H9 (cell line): ENCODE results near the gene SIGLEC1. TPM values are rescaled to one million over a fixed set of nuclear protein-coding genes. Genes with fewer than 3 reads are reported as not detected.
A peak's percentile ranks its signal among the peaks of the same experiment; 100 is the strongest.

ENCODE experiments used
- DNase-seq: peaks from one replicate; pipeline ENCODE4 v3.0.0-alpha.2; 2017
- H2AFZ ChIP-seq: one replicate; pipeline ENCODE4 v1.6.1; 2013; ENCODE audit warnings: mild to moderate bottlenecking, low read length, control low read depth, moderate library complexity
- H2AK5ac ChIP-seq: 2 replicates; pipeline ENCODE4 v1.6.1; 2013; ENCODE audit warnings: low read length, control low read depth, mixed read lengths; ENCODE audit not compliant: insufficient read length
- H2BK120ac ChIP-seq: one replicate; pipeline ENCODE4 v1.6.1; 2013; ENCODE audit warnings: low read depth, mild to moderate bottlenecking, low read length, control low read depth, inconsistent platforms; ENCODE audit not compliant: poor library complexity, severe bottlenecking
- H2BK12ac ChIP-seq: 2 replicates; pipeline ENCODE4 v1.6.1; 2013; ENCODE audit warnings: low read length, control low read depth, mixed read lengths, low read depth; ENCODE audit not compliant: insufficient read length
- H2BK15ac ChIP-seq: 2 replicates; pipeline ENCODE4 v1.6.1; 2013; ENCODE audit warnings: low read depth, low read length, control low read depth
- H2BK20ac ChIP-seq: one replicate; pipeline ENCODE4 v1.6.1; 2013; ENCODE audit warnings: low read depth, mild to moderate bottlenecking, low read length, control low read depth, inconsistent platforms; ENCODE audit not compliant: poor library complexity, severe bottlenecking
- H2BK5ac ChIP-seq: 2 replicates; pipeline ENCODE4 v1.6.1; 2013; ENCODE audit warnings: low read length, control low read depth, mixed read lengths; ENCODE audit not compliant: insufficient read length
- H3K14ac ChIP-seq: 2 replicates; pipeline ENCODE4 v1.6.1; 2013; ENCODE audit warnings: low read length, control low read depth; ENCODE audit not compliant: insufficient read depth
- H3K18ac ChIP-seq: 2 replicates; pipeline ENCODE4 v1.6.1; 2013; ENCODE audit warnings: low read depth, mild to moderate bottlenecking, mixed read lengths, low read length, control low read depth; ENCODE audit not compliant: insufficient read length
- H3K23ac ChIP-seq: 2 replicates; pipeline ENCODE4 v1.6.1; 2013; ENCODE audit warnings: low read length, control low read depth, mixed read lengths, low read depth; ENCODE audit not compliant: insufficient read length
- H3K23me2 ChIP-seq: 2 replicates; pipeline ENCODE4 v1.6.1; 2013; ENCODE audit warnings: low read depth, mild to moderate bottlenecking, mixed read lengths, low read length, control low read depth; ENCODE audit not compliant: insufficient read length, poor library complexity, severe bottlenecking
- H3K27ac ChIP-seq: 2 replicates; pipeline ENCODE4 v1.5.1; 2013; ENCODE audit warnings: low read length, control low read depth, mixed read lengths, low read depth; ENCODE audit not compliant: insufficient read length
- H3K27me3 ChIP-seq: 2 replicates; pipeline ENCODE4 v1.6.1; 2013; ENCODE audit warnings: low read length, control low read depth, inconsistent platforms; ENCODE audit not compliant: insufficient read depth
- H3K4ac ChIP-seq: 2 replicates; pipeline ENCODE4 v1.6.1; 2013; ENCODE audit warnings: low read depth, mild to moderate bottlenecking, control low read depth, inconsistent platforms, low read length, moderate library complexity
- H3K4me1 ChIP-seq: 2 replicates; pipeline ENCODE4 v1.6.1; 2013; ENCODE audit warnings: low read length, control low read depth, inconsistent platforms; ENCODE audit not compliant: insufficient read depth
- H3K4me2 ChIP-seq: 2 replicates; pipeline ENCODE4 v1.6.1; 2013; ENCODE audit warnings: low read length, control low read depth, mixed read lengths; ENCODE audit not compliant: insufficient read length, insufficient read depth
- H3K56ac ChIP-seq: 2 replicates; pipeline ENCODE4 v1.6.1; 2013; ENCODE audit warnings: low read depth, mild to moderate bottlenecking, mixed read lengths, low read length, control low read depth; ENCODE audit not compliant: insufficient read length
- H3K79me1 ChIP-seq: 2 replicates; pipeline ENCODE4 v1.6.1; 2013; ENCODE audit warnings: low read depth, mild to moderate bottlenecking, moderate library complexity, low read length, control low read depth, inconsistent platforms; ENCODE audit not compliant: insufficient read depth, poor library complexity, severe bottlenecking
- H3K79me2 ChIP-seq: 2 replicates; pipeline ENCODE4 v1.6.1; 2013; ENCODE audit warnings: low read length, control low read depth, inconsistent platforms; ENCODE audit not compliant: insufficient read depth
- H3K9ac ChIP-seq: 2 replicates; pipeline ENCODE4 v1.6.1; 2013; ENCODE audit warnings: low read length, control low read depth, mixed read lengths; ENCODE audit not compliant: insufficient read length; ENCODE audit errors: extremely low read depth
- H3K9me3 ChIP-seq: one replicate; pipeline ENCODE4 v1.6.1; 2013; ENCODE audit warnings: low read depth, low read length, inconsistent platforms; ENCODE audit not compliant: control insufficient read depth
- H3T11ph ChIP-seq: one replicate; pipeline ENCODE4 v1.6.1; 2013; ENCODE audit warnings: mild to moderate bottlenecking, low read length, control low read depth, inconsistent platforms
- H4K20me1 ChIP-seq: one replicate; pipeline ENCODE4 v1.6.1; 2013; ENCODE audit not compliant: control insufficient read depth, insufficient read length, insufficient read depth
- H4K5ac ChIP-seq: 2 replicates; pipeline ENCODE4 v1.6.1; 2013; ENCODE audit warnings: low read depth, mild to moderate bottlenecking, mixed read lengths, low read length, control low read depth; ENCODE audit not compliant: insufficient read length
- H4K8ac ChIP-seq: replicated peaks from 2 replicates; pipeline ENCODE4 v1.6.1; 2013; ENCODE audit warnings: low read length, control low read depth, mixed read lengths, low read depth; ENCODE audit not compliant: insufficient read length
- H4K91ac ChIP-seq: 2 replicates; pipeline ENCODE4 v1.6.1; 2013; ENCODE audit warnings: low read depth, mild to moderate bottlenecking, moderate library complexity, mixed read lengths, low read length, control low read depth; ENCODE audit not compliant: insufficient read length
- H3K27ac Mint-ChIP-seq, 3 experiments: 2 replicates in 2 of 3; 3 replicates in 1 of 3; pipeline ENCODE4 v1.8.0; 2020 to 2021; ENCODE audit warnings: mixed read lengths in 3 of 3, mild to moderate bottlenecking in 1 of 3, moderate library complexity in 1 of 3
- H3K27me3 Mint-ChIP-seq: 2 replicates; pipeline ENCODE4 v1.8.0; 2021; ENCODE audit warnings: low read depth, mild to moderate bottlenecking, moderate library complexity, mixed read lengths
- H3K36me3 Mint-ChIP-seq, 3 experiments: 2 replicates in 2 of 3; 3 replicates in 1 of 3; pipeline ENCODE4 v1.8.0; 2020 to 2021; ENCODE audit warnings: low read depth in 3 of 3, mixed read lengths in 3 of 3; ENCODE audit not compliant: insufficient read depth in 1 of 3
- H3K4me1 Mint-ChIP-seq, 2 experiments: 2 replicates each; pipeline ENCODE4 v1.8.0; 2020; ENCODE audit warnings: mixed read lengths in 2 of 2
- H3K4me3 Mint-ChIP-seq, 2 experiments: 2 replicates in 1 of 2; 3 replicates in 1 of 2; pipeline ENCODE4 v1.8.0; 2020 to 2021; ENCODE audit warnings: mild to moderate bottlenecking in 2 of 2, mixed read lengths in 2 of 2, moderate library complexity in 1 of 2
- H3K9me3 Mint-ChIP-seq, 2 experiments: 2 replicates in 1 of 2; 3 replicates in 1 of 2; pipeline ENCODE4 v1.8.0; 2020; ENCODE audit warnings: mild to moderate bottlenecking in 2 of 2, mixed read lengths in 2 of 2, moderate library complexity in 1 of 2
- WGBS: extraction: QIAGEN DNeasy Blood & Tissue Kit; methylation state at CpG from one replicate; pipeline ENCODE4 v1.1.7; 2013; ENCODE audit warnings: missing lambda C conversion rate, low lambda C conversion rate, mixed read lengths; ENCODE audit not compliant: insufficient read length; ENCODE audit errors: extremely low coverage; 5-methylcytosine and 5-hydroxymethylcytosine counted together
- total RNA-seq: library from RNA; stranded (reverse); gene quantifications from 2 replicates; pipeline ENCODE4 v1.2.1, GENCODE V29; 2021
- TF ChIP-seq, protein P1 (sequence below): fragments of 200-600 bp; sonication (generic); conservative IDR thresholded peaks from 3 replicates; pipeline ENCODE4 v1.8.0; 2021; ENCODE audit warnings: antibody characterized with exemption, mild to moderate bottlenecking

Gene SIGLEC1
- total RNA-seq, 1 experiment from 2014 or later, result not detected

DNA sequence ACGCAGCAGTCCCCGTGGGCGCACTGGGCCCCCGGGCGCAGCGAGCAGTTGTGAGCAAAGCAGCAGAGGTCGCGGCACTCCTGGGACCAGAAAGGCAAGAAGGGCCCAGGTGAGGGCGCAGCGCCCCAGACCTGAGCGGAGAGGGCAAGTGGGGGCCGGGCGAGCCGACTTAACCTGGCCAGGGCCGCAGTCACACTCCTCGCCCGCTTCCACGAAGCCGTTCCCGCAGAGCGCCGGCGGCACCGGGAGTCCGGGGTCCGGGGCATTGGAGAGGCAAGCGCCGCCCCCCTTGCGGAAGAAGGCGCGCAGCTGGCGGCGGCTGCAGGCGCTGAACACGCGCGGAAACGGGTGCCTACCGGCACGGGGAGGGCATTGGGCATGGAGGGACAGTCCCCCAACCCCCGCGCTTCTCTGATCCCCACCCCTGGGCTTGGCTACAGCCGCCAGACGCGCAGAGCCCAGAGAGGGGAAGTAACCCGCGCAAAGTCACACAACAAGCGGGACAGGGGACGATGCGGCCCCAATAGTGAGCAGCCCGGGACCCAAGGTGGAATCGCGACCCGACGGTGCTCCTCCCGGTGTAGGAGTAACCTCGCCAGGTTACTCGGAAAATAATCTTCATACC is 39.7 kb downstream of the SIGLEC1 start:
- no peak overlapping the region for H2BK12ac ChIP-seq
- H3K56ac ChIP-seq, result no peak overlapping the region
- no peak overlapping the region for H2AFZ ChIP-seq
- H3T11ph ChIP-seq, result no peak overlapping the region
- H2BK20ac ChIP-seq, result no peak overlapping the region
- no peak overlapping the region for H3K4me3 Mint-ChIP-seq
- H3K27ac ChIP-seq, result no peak overlapping the region
- H2BK15ac ChIP-seq, result no peak overlapping the region
- H4K91ac ChIP-seq, result no peak overlapping the region
- H3K4ac ChIP-seq, result no peak overlapping the region
- H3K14ac ChIP-seq, result no peak overlapping the region
- no peak overlapping the region for H4K8ac ChIP-seq
- no peak overlapping the region for H3K4me2 ChIP-seq
- H2BK5ac ChIP-seq, result no peak overlapping the region
- H3K9ac ChIP-seq, result no peak overlapping the region
- peaks cover 13 to 22% of the 10 kb centered on the region in 2 experiments for H3K4me1 Mint-ChIP-seq
- no peaks in the 10 kb centered on the region for H3K79me2 ChIP-seq
- DNase-seq, result peak; percentile 52
- 0 out of 2 replicates have a peak, but pooled peaks cover 2% of the 10 kb centered on the region for H3K27me3 ChIP-seq
- no peaks in the 10 kb centered on the region for H3K23me2 ChIP-seq
- no peak overlapping the region for H3K18ac ChIP-seq
- H4K20me1 ChIP-seq, result no peaks in the 10 kb centered on the region
- no peaks in the 10 kb centered on the region for H3K9me3 Mint-ChIP-seq
- H2BK120ac ChIP-seq, result no peak overlapping the region
- no peaks in the 10 kb centered on the region for H3K9me3 ChIP-seq
- no peak overlapping the region; a peak in 1 of 7 replicates for H3K27ac Mint-ChIP-seq
- whole genome bisulfite sequencing, result no CpG with 5 or more reads among the region's 58 CpGs
- peaks cover 29% of the 10 kb centered on the region for H3K27me3 Mint-ChIP-seq
- H3K23ac ChIP-seq, result no peak overlapping the region
- TF ChIP-seq, protein P1, sequence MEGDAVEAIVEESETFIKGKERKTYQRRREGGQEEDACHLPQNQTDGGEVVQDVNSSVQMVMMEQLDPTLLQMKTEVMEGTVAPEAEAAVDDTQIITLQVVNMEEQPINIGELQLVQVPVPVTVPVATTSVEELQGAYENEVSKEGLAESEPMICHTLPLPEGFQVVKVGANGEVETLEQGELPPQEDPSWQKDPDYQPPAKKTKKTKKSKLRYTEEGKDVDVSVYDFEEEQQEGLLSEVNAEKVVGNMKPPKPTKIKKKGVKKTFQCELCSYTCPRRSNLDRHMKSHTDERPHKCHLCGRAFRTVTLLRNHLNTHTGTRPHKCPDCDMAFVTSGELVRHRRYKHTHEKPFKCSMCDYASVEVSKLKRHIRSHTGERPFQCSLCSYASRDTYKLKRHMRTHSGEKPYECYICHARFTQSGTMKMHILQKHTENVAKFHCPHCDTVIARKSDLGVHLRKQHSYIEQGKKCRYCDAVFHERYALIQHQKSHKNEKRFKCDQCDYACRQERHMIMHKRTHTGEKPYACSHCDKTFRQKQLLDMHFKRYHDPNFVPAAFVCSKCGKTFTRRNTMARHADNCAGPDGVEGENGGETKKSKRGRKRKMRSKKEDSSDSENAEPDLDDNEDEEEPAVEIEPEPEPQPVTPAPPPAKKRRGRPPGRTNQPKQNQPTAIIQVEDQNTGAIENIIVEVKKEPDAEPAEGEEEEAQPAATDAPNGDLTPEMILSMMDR, result 0 out of 3 replicates have a peak, but pooled peaks have one; percentile 18
- H4K5ac ChIP-seq, result no peak overlapping the region
- no peaks in the 10 kb centered on the region for H3K4me1 ChIP-seq
- no peak overlapping the region for H2AK5ac ChIP-seq
- H3K79me1 ChIP-seq, result no peaks in the 10 kb centered on the region
- H3K36me3 Mint-ChIP-seq, result 0 out of 7 replicates have a peak, but pooled peaks cover 0 to 3% (median 0%) of the 10 kb centered on the region in 3 experiments
